ENCODE results near the gene ZKSCAN8.

ZKSCAN8 gene

DNA sequence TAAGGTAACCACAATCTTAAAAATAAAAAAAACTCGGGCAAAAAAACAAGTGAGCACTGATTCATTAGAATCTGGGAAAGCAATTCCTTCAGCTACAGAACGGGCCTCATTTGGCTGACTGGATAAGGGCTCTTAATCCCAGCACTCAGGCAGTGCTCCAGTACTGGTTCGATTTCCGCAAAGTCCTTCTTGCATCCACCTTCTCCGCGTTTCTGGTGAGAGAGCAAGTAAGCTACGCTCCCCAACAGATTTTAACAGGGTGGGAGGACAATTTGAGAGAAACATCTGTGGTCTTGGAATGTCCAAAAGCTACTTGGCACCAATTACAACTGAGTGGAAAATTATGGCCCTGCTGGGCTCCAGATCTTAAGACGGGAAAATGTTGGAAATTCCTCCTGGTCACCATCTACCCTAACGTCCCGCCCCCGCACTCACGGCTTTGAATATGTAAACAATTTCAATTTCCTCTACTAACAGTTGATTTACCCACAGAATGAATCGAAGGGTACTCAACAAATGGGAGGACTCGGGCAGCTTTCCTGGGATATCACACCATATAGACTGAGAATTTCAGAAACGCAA, 65.3 kb downstream of the ZKSCAN8 start:
- no peak for DNase-seq (ENCODE audit: low read depth)

DNA sequence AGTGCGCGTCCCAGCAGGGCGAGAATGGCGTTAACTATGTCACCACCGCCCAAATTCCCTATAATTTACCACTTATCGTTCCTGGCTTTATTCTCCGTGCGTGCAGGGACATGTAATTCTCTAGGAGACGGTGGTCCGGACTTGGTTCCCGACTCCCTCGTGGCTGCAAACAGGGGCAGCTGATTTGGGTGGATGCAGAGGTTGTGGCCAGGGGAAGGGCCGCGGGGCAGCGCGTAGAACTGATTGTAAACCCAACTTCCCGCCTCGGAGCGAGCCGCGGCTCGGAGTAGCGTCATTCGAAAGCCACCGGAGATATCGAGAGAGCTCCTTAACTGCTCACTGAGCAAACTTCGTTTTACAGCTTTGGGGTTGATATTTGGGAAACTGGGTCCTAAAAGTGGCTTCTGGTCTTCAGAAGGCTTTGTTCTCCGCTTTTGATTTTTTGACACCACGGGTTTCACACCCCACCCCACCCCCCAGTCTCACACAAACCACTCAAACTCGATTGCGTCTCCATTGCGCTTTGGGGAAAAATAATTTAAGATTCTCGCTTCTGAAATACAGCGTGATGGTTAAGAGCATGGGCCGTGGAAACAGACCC, 65.9 kb downstream of the ZKSCAN8 start:
- DNase-seq (ENCODE audit: low read depth): no peak

DNA sequence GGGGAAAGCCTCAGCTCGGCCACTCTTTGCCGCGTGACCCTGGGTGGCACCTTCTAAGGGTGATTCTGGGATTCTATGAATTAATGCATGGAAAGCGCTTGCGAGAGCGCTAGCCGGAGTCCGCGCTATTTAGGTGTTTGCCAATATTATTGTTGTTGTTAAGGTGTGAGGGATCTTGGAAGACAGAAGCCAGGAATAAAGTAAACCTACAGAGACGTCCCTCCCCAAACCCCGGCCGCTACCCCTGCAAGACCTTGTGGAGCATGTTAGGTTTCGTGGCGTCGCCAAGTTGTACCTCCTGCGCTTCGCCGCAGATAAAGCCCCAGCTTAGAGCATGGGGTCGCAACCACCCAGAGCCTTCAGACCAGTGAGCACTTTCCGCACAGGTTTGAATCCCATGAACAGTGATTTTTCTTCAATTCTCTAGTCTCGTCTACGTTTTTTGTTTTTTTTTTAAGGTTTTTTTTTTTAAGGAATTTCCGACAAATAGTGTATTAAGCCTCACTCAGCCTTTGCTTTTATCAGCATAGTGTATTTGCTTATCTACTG, 66.5 kb downstream of the ZKSCAN8 start:
- DNase-seq (ENCODE audit: low read depth): no peak
